DMS 273 (cell line): ENCODE data around the gene PCDH15.

Experiments used
- DNase-seq: peaks from one replicate; lab custom pipeline; 2025; ENCODE audit not compliant: unreplicated experiment; lab: John Stamatoyannopoulos, UW

Gene PCDH15

GRCh38 chr10:54708591-54708990 is 92.4 kb downstream of the PCDH15 start:
- no peak for DNase-seq

- no peak for DNase-seq
These were observed 93.0 kb downstream of the PCDH15 start for GRCh38 chr10:54708021-54708420.

- no peak for DNase-seq
These were observed 98.2 kb downstream of the PCDH15 start for GRCh38 chr10:54702583-54703485.

GRCh38 chr10:54691331-54691730 is 109.7 kb downstream of the PCDH15 start:
- no peak for DNase-seq

- no peak for DNase-seq
These were observed 118.5 kb downstream of the PCDH15 start for GRCh38 chr10:54682554-54682953.

GRCh38 chr10:54681136-54681535 is 119.9 kb downstream of the PCDH15 start:
- DNase-seq = no peak

- DNase-seq = no peak
These were observed 133.9 kb downstream of the PCDH15 start for GRCh38 chr10:54667136-54667535.

- DNase-seq = no peak
These were observed 134.8 kb downstream of the PCDH15 start for GRCh38 chr10:54666192-54666591.

GRCh38 chr10:54665095-54665494 is 135.9 kb downstream of the PCDH15 start:
- DNase-seq = no peak

GRCh38 chr10:54660397-54660796 is 140.6 kb downstream of the PCDH15 start:
- DNase-seq = no peak

- DNase-seq = no peak
These were observed 144.4 kb downstream of the PCDH15 start for GRCh38 chr10:54656643-54657042.

GRCh38 chr10:54653518-54653917 is 147.5 kb downstream of the PCDH15 start:
- DNase-seq = no peak

GRCh38 chr10:54650547-54650946 is 150.5 kb downstream of the PCDH15 start:
- no peak for DNase-seq

GRCh38 chr10:54622017-54622416 is 179.0 kb downstream of the PCDH15 start:
- no peak for DNase-seq

- no peak for DNase-seq
These were observed 180.7 kb downstream of the PCDH15 start for GRCh38 chr10:54620352-54620751.

- DNase-seq = no peak
These were observed 187.0 kb downstream of the PCDH15 start for GRCh38 chr10:54614072-54614471.

- no peak for DNase-seq
These were observed 187.9 kb downstream of the PCDH15 start for GRCh38 chr10:54613162-54613561.

GRCh38 chr10:54609423-54609822 is 191.6 kb downstream of the PCDH15 start:
- no peak for DNase-seq

- DNase-seq = no peak
These were observed 193.0 kb downstream of the PCDH15 start for GRCh38 chr10:54607983-54608382.

GRCh38 chr10:54594289-54594688 is 206.7 kb downstream of the PCDH15 start:
- DNase-seq = no peak

GRCh38 chr10:54587971-54588370 is 213.1 kb downstream of the PCDH15 start:
- no peak for DNase-seq

- no peak for DNase-seq
These were observed 215.5 kb downstream of the PCDH15 start for GRCh38 chr10:54585572-54585971.

GRCh38 chr10:54577682-54578081 is 223.3 kb downstream of the PCDH15 start:
- no peak for DNase-seq
